ENCODE measurements around the gene OFD1. TPM values are rescaled to one million over a fixed set of nuclear protein-coding genes. Genes with fewer than 3 reads are reported as not detected.

OFD1 gene
- total RNA-seq, 1 donor from 2014 or later = 49.1 TPM

DNA sequence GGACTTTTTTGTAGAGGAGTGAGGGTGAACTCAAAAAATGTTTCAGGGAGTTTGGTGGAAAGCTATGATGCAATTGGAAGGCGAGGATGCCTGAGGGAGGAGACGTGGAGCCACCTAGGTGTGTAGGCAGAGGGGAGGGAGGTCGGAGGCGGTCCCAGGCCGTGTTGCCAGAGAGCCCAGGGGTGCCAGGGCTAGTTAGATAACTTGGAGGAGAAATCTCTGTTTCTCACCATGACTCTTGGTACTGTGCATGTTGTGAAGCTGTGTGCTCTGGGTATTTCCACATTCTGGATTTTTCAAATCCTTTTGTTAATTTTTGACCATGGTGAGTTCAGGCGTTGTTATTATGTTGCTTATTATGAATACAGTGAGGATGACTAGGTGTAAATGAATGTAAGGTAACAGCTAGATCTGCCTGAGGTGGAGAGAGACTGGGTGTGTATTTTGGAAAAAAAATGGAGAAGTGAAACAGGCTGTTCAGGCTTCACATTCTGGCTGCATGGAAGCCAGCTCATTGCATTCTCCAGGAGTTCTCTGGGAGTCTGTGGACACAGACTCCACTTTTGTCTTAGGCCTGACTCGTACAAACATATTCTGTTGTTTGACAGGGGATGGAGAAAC, 41.1 kb upstream of the OFD1 start:
- Histone ChIP-seq H3K36me3 (no peaks in the 10 kb centered on the region), H3K9me3 (no peaks in the 10 kb centered on the region), H3K4me1 (peaks cover 44% of the 10 kb centered on the region), H3K4me3 (no peak overlapping the region), H3K27me3 (no peaks in the 10 kb centered on the region), H3K27ac (peak overlapping the region; percentile 34)
- TF ChIP-seq, protein P1, sequence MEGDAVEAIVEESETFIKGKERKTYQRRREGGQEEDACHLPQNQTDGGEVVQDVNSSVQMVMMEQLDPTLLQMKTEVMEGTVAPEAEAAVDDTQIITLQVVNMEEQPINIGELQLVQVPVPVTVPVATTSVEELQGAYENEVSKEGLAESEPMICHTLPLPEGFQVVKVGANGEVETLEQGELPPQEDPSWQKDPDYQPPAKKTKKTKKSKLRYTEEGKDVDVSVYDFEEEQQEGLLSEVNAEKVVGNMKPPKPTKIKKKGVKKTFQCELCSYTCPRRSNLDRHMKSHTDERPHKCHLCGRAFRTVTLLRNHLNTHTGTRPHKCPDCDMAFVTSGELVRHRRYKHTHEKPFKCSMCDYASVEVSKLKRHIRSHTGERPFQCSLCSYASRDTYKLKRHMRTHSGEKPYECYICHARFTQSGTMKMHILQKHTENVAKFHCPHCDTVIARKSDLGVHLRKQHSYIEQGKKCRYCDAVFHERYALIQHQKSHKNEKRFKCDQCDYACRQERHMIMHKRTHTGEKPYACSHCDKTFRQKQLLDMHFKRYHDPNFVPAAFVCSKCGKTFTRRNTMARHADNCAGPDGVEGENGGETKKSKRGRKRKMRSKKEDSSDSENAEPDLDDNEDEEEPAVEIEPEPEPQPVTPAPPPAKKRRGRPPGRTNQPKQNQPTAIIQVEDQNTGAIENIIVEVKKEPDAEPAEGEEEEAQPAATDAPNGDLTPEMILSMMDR (IDR thresholded peaks at IDR 0.05) = no peak
- TF ChIP-seq POLR2A (IDR thresholded peaks at IDR 0.05) (no peak), POLR2AphosphoS5 (IDR thresholded peaks at IDR 0.05; ENCODE audit: insufficient read depth in 1 of 2, low read depth in 1 of 2) (no peak)
- intact Hi-C loops (cut with DNase I) = no loop called here
- DNase-seq (ENCODE audit: extremely low spot score in 2 of 2) = no peak

DNA sequence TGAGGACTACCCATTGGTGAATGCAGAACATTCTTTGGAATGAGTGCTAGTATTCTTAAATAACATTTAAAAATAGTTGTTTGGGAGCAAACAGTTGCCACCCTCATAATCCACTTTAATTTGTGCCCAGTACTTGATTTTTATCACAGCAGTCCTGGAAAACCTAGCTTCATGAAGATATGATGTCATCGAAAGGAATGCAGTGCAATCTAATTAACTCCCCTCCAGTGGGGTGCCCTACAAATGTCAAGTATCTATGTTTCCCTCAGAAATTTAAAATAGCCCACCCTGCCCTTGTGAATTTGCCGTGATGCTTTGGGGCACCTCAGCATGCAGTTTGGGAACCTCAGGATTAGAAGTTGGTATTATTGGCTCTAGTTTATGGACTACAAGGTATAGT, 40.2 kb upstream of the OFD1 start:
- intact Hi-C loops (cut with DNase I) = no loop called here
- H3K36me3 ChIP-seq = no peaks in the 10 kb centered on the region
- H3K27me3 ChIP-seq = no peaks in the 10 kb centered on the region
- peaks cover 45% of the 10 kb centered on the region for H3K4me1 ChIP-seq
- no peaks in the 10 kb centered on the region for H3K9me3 ChIP-seq
- no peak for DNase-seq (ENCODE audit: extremely low spot score in 2 of 2)
- TF ChIP-seq POLR2AphosphoS5 (IDR thresholded peaks at IDR 0.05; ENCODE audit: insufficient read depth in 1 of 2, low read depth in 1 of 2) (no peak), POLR2A (IDR thresholded peaks at IDR 0.05) (no peak)
- TF ChIP-seq, protein P1 (IDR thresholded peaks at IDR 0.05) = no peak
- H3K27ac ChIP-seq = peak overlapping the region; percentile 34
- H3K4me3 ChIP-seq = peak overlapping the region in 1 of 2 donors; percentile 7

DNA sequence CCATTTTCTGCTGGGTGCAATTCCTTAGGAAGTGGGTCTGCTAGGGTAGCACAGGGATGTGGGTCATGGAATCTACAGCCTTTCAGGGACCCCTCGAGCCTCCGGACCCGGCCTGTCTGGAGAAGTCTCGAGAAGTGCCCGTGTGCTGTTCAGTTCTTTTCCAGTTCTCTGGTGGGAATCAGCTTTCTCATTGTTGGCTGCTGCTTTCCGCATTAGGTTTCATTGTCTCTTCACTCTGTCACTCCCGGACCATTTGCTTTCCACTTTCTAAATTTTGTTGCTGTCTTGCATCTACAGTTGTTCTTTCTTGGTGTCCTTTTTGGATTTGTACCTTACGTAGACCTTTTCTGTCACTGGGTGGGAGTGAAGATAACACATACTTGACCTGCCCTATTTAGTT, 39.6 kb upstream of the OFD1 start:
- Histone ChIP-seq H3K9me3 (no peaks in the 10 kb centered on the region), H3K27ac (peak overlapping the region; percentile 34), H3K4me1 (peaks cover 51% of the 10 kb centered on the region), H3K27me3 (no peaks in the 10 kb centered on the region), H3K36me3 (no peaks in the 10 kb centered on the region), H3K4me3 (peak overlapping the region in 1 of 2 donors; percentile 7)
- TF ChIP-seq, protein P1 (IDR thresholded peaks at IDR 0.05) = no peak
- TF ChIP-seq POLR2A (IDR thresholded peaks at IDR 0.05) = no peak
- no peak for TF ChIP-seq POLR2AphosphoS5 (IDR thresholded peaks at IDR 0.05; ENCODE audit: insufficient read depth in 1 of 2, low read depth in 1 of 2)
- DNase-seq (ENCODE audit: extremely low spot score in 2 of 2) = no peak
- intact Hi-C loops (cut with DNase I) = no loop called here

DNA sequence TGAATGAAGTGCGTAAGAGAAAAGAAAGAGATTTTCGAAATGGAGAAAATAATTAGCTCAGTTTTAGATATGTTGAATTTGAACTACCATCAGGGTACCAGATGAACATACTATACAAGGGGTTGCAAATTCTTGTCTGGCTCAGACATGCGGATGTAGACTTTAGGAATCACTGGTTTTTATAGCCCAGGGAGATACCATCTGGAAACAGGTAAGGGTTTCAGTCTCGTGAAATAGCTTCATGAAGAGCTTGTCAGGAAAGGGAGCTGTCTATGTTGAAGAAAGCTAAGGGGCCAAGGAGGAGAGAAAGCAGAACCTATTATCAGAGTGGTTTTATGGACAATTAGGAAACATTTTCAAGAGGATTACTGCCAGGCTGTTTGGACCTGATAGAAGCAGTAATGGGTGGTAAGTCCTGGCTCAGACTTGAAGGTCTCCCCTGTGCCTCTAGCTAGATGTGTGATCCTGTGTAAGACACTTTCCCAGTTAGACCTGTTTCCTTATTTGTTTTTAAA, 38.9 kb upstream of the OFD1 start:
- Histone ChIP-seq H3K36me3 (no peaks in the 10 kb centered on the region), H3K4me1 (peaks cover 54% of the 10 kb centered on the region), H3K4me3 (no peak overlapping the region), H3K27me3 (no peaks in the 10 kb centered on the region), H3K9me3 (no peaks in the 10 kb centered on the region), H3K27ac (no peak overlapping the region)
- intact Hi-C loops (cut with DNase I) = no loop called here
- no peak for DNase-seq (ENCODE audit: extremely low spot score in 2 of 2)
- TF ChIP-seq, protein P1 (IDR thresholded peaks at IDR 0.05) = no peak
- TF ChIP-seq POLR2AphosphoS5 (IDR thresholded peaks at IDR 0.05; ENCODE audit: insufficient read depth in 1 of 2, low read depth in 1 of 2) = no peak
- TF ChIP-seq POLR2A (IDR thresholded peaks at IDR 0.05) = no peak

DNA sequence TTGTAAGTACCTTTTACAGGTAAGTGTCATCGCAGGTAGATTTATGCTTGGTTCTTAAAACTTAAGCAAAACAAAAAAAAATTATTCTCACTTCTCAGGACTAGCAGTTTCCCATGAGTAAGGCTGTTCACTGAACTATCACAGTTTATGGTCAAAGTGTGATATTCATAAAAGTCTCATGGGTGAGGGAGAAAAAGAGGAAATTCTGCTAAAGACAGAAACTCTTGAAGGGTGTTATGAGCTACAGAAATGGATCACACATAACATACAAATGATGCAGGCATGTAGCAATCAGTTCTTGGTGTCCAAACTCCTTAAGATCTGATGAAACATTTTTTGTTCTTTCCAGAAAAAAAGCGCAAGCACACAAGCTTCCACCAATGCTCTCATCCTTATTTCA, 37.1 kb upstream of the OFD1 start:
- Histone ChIP-seq H3K9me3 (no peaks in the 10 kb centered on the region), H3K4me3 (no peak overlapping the region), H3K36me3 (no peaks in the 10 kb centered on the region), H3K27ac (no peak overlapping the region), H3K4me1 (peaks cover 59% of the 10 kb centered on the region), H3K27me3 (no peaks in the 10 kb centered on the region)
- TF ChIP-seq POLR2AphosphoS5 (IDR thresholded peaks at IDR 0.05; ENCODE audit: insufficient read depth in 1 of 2, low read depth in 1 of 2) (no peak), POLR2A (IDR thresholded peaks at IDR 0.05) (no peak)
- TF ChIP-seq, protein P1 (IDR thresholded peaks at IDR 0.05) = no peak
- no peak for DNase-seq (ENCODE audit: extremely low spot score in 2 of 2)
- intact Hi-C loops (cut with DNase I) = no loop called here

All from vagina (tissue), 2 donors.